ENCODE data around the gene NCAN. TPM values are rescaled to one million over a fixed set of nuclear protein-coding genes. Genes with fewer than 3 reads are reported as not detected.

NCAN gene
- total and polyA plus RNA-seq, 2 of the 13 experiments (the other 11 are each of a cell fraction or from before 2014, with no cell fraction given): not detected

GRCh38 chr19:19171821-19172532 lies 39.8 kb upstream of the NCAN start (continued):
- TF ChIP-seq ZNF142 (CRISPR knock-in tag; IDR thresholded peaks at IDR 0.05) (no peak), ZNF512 (CRISPR knock-in tag; IDR thresholded peaks at IDR 0.05) (no peak), ZNF597 (CRISPR knock-in tag; IDR thresholded peaks at IDR 0.05) (no peak), SIN3A (IDR thresholded peaks at IDR 0.05; ENCODE audit: borderline replicate concordance, low read depth, low read length) (peak; percentile 16; the same call in 1 of the 2 replicates), KLF15 (CRISPR knock-in tag; IDR thresholded peaks at IDR 0.05; ENCODE audit: borderline replicate concordance) (no peak), ZMAT3 (CRISPR knock-in tag; conservative IDR thresholded peaks at IDR 0.05) (no peak), TSC22D2 (CRISPR knock-in tag; IDR thresholded peaks at IDR 0.05; ENCODE audit: borderline replicate concordance) (peak; percentile 59; the same call in 1 of the 2 replicates), GABPA (IDR thresholded peaks at IDR 0.05; ENCODE audit: low read depth, low read length) (no peak), GABPA (CRISPR knock-in tag; IDR thresholded peaks at IDR 0.05; ENCODE audit: low read depth) (0 out of 2 replicates have a peak, but pooled peaks have one; percentile 25), THAP7 (CRISPR knock-in tag; IDR thresholded peaks at IDR 0.05) (no peak), SETDB1 (CRISPR knock-in tag; IDR thresholded peaks at IDR 0.05; ENCODE audit: borderline replicate concordance) (no peak), ZNF281 (CRISPR knock-in tag; IDR thresholded peaks at IDR 0.05; ENCODE audit: borderline replicate concordance) (peak; percentile 96), AGO2 (optimal IDR thresholded peaks at IDR 0.05; ENCODE audit: low read depth, low read length) (peak; percentile 63), ZBTB7B (CRISPR knock-in tag; IDR thresholded peaks at IDR 0.05) (peak; percentile 93), FOXJ3 (CRISPR knock-in tag; IDR thresholded peaks at IDR 0.05; ENCODE audit: borderline replicate concordance) (peak; percentile 59; the same call in 1 of the 2 replicates), RAD51 (IDR thresholded peaks at IDR 0.05; ENCODE audit: borderline replicate concordance) (no peak), RXRB (CRISPR knock-in tag; IDR thresholded peaks at IDR 0.05; ENCODE audit: borderline replicate concordance) (peak; percentile 70)

Data from HepG2 (cell line).